Measurements from ENCODE around the gene FTCD.
"Not testable (repeated sequence)": the region's sequence is repeated elsewhere in the genome, so short reads cannot be mapped to it uniquely, and the experiment has no call there.

- not testable (repeated sequence) for TF ChIP-seq CTCF, POLR2A (IDR thresholded peaks at IDR 0.05)
Measured at GRCh38 chr21:46183337-46183909, 28.0 kb upstream of the FTCD start.

Measured in uterus (tissue), 2 donors.